Thyroid gland (tissue), 4 donors: ENCODE measurements around the gene TMEM259. TPM values are rescaled to one million over a fixed set of nuclear protein-coding genes. Genes with fewer than 3 reads are reported as not detected.

ENCODE experiments used
- DNase-seq, 2 donors: peaks; one replicate each; pipeline ENCODE4 v3.0.0-alpha.2; 2019
- H3K27ac ChIP-seq, 3 donors: fragments of 200-600 bp; sonication (generic); 1 replicate in 2 of 3; 2 replicates in 1 of 3; pipeline ENCODE4 v1.5.1; 2016 to 2019; ENCODE audit warnings: mild to moderate bottlenecking in 1 of 3, moderate library complexity in 1 of 3
- H3K27me3 ChIP-seq: fragments of 200-600 bp; sonication (generic); one replicate; pipeline ENCODE4 v1.5.1; 2019
- H3K36me3 ChIP-seq, 2 donors: fragments of 200-600 bp; sonication (generic); one replicate each; pipeline ENCODE4 v1.5.1; 2016 to 2019
- H3K4me1 ChIP-seq, 2 donors: fragments of 200-600 bp; sonication (generic); one replicate each; pipeline ENCODE4 v1.5.1; 2017 to 2019
- H3K4me3 ChIP-seq, 3 donors: fragments of 200-600 bp; sonication (generic); replicated peaks in 1 of 3; 1 replicate in 2 of 3; 2 replicates in 1 of 3; pipeline ENCODE4 v1.5.1; 2016; ENCODE audit warnings: mild to moderate bottlenecking in 1 of 3
- H3K9me3 ChIP-seq: fragments of 200-600 bp; sonication (generic); one replicate; pipeline ENCODE4 v1.5.1; 2017
- CTCF ChIP-seq, 6 experiments: fragments of 200-600 bp in 3 of 6; fragments of 450-650 bp in 3 of 6; sonication (generic) in 3 of 6; IDR thresholded peaks; one replicate each; pipeline ENCODE4 v1.5.1; 2016 to 2019; ENCODE audit warnings: antibody characterized with exemption in 6 of 6, mild to moderate bottlenecking in 2 of 6, inconsistent platforms in 1 of 6, moderate library complexity in 1 of 6
- POLR2A ChIP-seq, 2 donors: fragments of 450-650 bp; IDR thresholded peaks; one replicate each; pipeline ENCODE4 v1.6.1; 2017; ENCODE audit warnings: antibody characterized with exemption in 2 of 2, mild to moderate bottlenecking in 2 of 2, moderate library complexity in 1 of 2
- WGBS, 2 donors: methylation state at CpG; one replicate each; pipeline ENCODE4 v1.1.5; 2017; 5-methylcytosine and 5-hydroxymethylcytosine counted together
- intact Hi-C: fragments of 100-400 bp; cut with DNase I; formaldehyde crosslinking; loops from one replicate; pipeline ENCODE4 v1.15.1; 2023
- total RNA-seq, 4 donors: library from RNA; depleted of rRNA; stranded (reverse); fragments of >200 nt; gene quantifications; one replicate each; pipeline ENCODE4 v1.2.3, GENCODE V29; 2016

TMEM259 gene
- total RNA-seq = 100 to 1,000 TPM; 162 to 238 (median 192) TPM

- Histone ChIP-seq H3K4me3 (peak within 1 kb of the TSS; percentile 86 to 92 (median 87)), H3K27ac (peak within 1 kb of the TSS; percentile 93 to 94 (median 94)), H3K4me1 (peaks cover 43 to 64% of the 10 kb centered on the region in 2 donors), H3K27me3 (no peaks in the 10 kb centered on the region), H3K9me3 (no peaks in the 10 kb centered on the region), H3K36me3 (no peaks in the 10 kb centered on the region)
- DNase-seq = peak; percentile 98 to 99
- TF ChIP-seq CTCF (IDR thresholded peaks at IDR 0.05) (no peak), POLR2A (IDR thresholded peaks at IDR 0.05) (peak in 1 of 2 donors; percentile 73)
- 1 to 3% methylated on average over 14 to 15 of the region's 68 CpGs for WGBS, 2 donors
- intact Hi-C loops = loop anchor here (5.0 kb wide), 1 partner anchor 71 kb away; no protein-coding TSS in a partner anchor
Observed at GRCh38 chr19:1020868-1021425, at the start of gene TMEM259. Gene TMEM259 (minus strand): TSS chr19:1021123. CDS start chr19:1020996, 127 bp downstream.

GRCh38 chr19:1070576-1070930 is 49.6 kb upstream of the TMEM259 start:
- DNase-seq = no peak
- no peak overlapping the region for H3K27ac ChIP-seq
- peaks cover 0 to 45% of the 10 kb centered on the region in 2 donors for H3K4me1 ChIP-seq
- intact Hi-C loops = no loop called here
- no peak for TF ChIP-seq CTCF (IDR thresholded peaks at IDR 0.05)
- no peak for TF ChIP-seq POLR2A (IDR thresholded peaks at IDR 0.05)
- peaks cover 20% of the 10 kb centered on the region for H3K27me3 ChIP-seq
- no peak overlapping the region for H3K4me3 ChIP-seq
- no peaks in the 10 kb centered on the region for H3K36me3 ChIP-seq
- H3K9me3 ChIP-seq = no peaks in the 10 kb centered on the region
- WGBS, 2 donors = 26 to 33% methylated on average over 12 to 20 of the region's 21 CpGs

GRCh38 chr19:1069009-1069779 is 48.3 kb upstream of the TMEM259 start:
- 75 to 77% methylated on average over 20 to 24 of the region's 25 CpGs for WGBS, 2 donors

GRCh38 chr19:1068009-1069001 is 47.4 kb upstream of the TMEM259 start:
- WGBS, 2 donors = 54 to 59% methylated on average over 18 to 26 of the region's 45 CpGs
- Histone ChIP-seq H3K36me3 (no peaks in the 10 kb centered on the region), H3K9me3 (no peaks in the 10 kb centered on the region), H3K4me3 (peak overlapping the region in 1 of 3 donors; percentile 26), H3K27me3 (peaks cover 20% of the 10 kb centered on the region), H3K27ac (peak overlapping the region in 2 of 3 donors; percentile 53 to 56), H3K4me1 (peaks cover 3 to 47% of the 10 kb centered on the region in 2 donors)
- DNase-seq = peak in 1 of 2 donors; percentile 21
- intact Hi-C loops = no loop called here
- TF ChIP-seq CTCF (IDR thresholded peaks at IDR 0.05) (no peak), POLR2A (IDR thresholded peaks at IDR 0.05) (no peak)

More at GRCh38 chr19:1069009-1069779, 48.3 kb upstream of the TMEM259 start:
- Histone ChIP-seq H3K36me3 (no peaks in the 10 kb centered on the region), H3K27me3 (peaks cover 20% of the 10 kb centered on the region), H3K9me3 (no peaks in the 10 kb centered on the region), H3K4me1 (peaks cover 3 to 53% of the 10 kb centered on the region in 2 donors), H3K4me3 (no peak overlapping the region), H3K27ac (peak overlapping the region in 1 of 3 donors; percentile 56)
- TF ChIP-seq POLR2A (IDR thresholded peaks at IDR 0.05) (no peak), CTCF (IDR thresholded peaks at IDR 0.05) (no peak)
- DNase-seq = peak; percentile 23 to 35
- intact Hi-C loops = no loop called here
